BE2C (cell line): ENCODE measurements around the gene YIPF3.

Experiments used
- DNase-seq: peaks from one replicate; pipeline ENCODE4 v3.0.0-alpha.2; 2020
- H3K27me3 ChIP-seq: fragments of 250-450 bp; sonication (Bioruptor Pico); 2 replicates; pipeline ENCODE4 v1.5.1; 2020; ENCODE audit warnings: mild to moderate bottlenecking
- H3K36me3 ChIP-seq: fragments of 250-450 bp; sonication (Bioruptor Pico); 2 replicates; pipeline ENCODE4 v1.5.1; 2020; ENCODE audit warnings: mild to moderate bottlenecking
- H3K4me1 ChIP-seq: fragments of 250-450 bp; sonication (Bioruptor Pico); 2 replicates; pipeline ENCODE4 v1.5.1; 2020
- H3K4me3 ChIP-seq: 2 replicates; pipeline ENCODE4 v1.5.1; 2011; ENCODE audit warnings: low read depth, low read length
- H3K9me3 ChIP-seq: fragments of 250-450 bp; sonication (Bioruptor Pico); 2 replicates; pipeline ENCODE4 v1.5.1; 2020
- CTCF ChIP-seq: IDR thresholded peaks from 2 replicates; pipeline ENCODE4 v1.5.1; 2012; ENCODE audit warnings: mild to moderate bottlenecking, low read depth, low read length

YIPF3 gene

DNA sequence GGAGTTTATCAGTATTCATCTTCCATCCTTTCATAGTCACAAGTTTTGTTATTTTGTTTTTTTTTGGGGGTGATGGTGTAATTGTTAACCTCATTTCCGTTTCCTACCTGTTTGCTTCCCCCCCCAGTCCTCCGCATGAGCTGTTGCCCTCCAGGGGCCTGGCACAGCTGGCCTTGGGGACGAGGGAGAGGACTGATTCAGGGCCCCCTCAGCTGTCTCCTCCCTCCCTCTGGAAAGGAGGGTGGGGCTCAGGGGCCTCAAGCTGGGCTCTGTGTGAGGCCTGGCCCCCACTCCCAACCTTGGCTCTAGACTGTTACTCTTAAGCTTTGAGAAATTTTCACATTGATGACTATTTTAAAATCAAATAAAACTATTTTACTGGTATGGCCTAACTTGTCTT is 10.6 kb downstream of the YIPF3 start:
- DNase-seq = no peak
- Histone ChIP-seq H3K36me3 (peaks cover 12% of the 10 kb centered on the region), H3K9me3 (no peaks in the 10 kb centered on the region), H3K4me1 (no peaks in the 10 kb centered on the region), H3K4me3 (no peak overlapping the region), H3K27me3 (no peaks in the 10 kb centered on the region)
- TF ChIP-seq CTCF = no peak

DNA sequence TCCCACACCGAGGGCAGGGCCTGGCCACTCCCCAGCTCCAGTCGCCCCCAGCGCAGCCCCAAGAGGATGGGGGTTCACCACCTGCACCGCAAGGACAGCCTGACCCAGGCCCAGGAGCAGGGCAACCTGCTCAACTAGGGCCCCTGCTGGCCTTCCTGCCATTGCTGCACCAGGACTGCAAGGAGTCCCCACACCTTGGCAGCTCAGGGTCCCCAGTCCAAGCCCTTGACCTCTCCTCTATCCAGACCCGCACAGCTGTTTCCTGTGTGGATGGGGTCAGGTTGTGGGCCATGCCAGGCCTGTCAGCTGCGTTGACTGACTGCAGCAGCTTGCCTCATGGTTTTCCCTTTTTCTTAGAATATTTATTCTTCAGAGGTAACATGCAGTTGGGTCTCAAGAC is 11.0 kb downstream of the YIPF3 start:
- no peaks in the 10 kb centered on the region for H3K9me3 ChIP-seq
- H3K36me3 ChIP-seq = peaks cover 12% of the 10 kb centered on the region
- DNase-seq = no peak

DNA sequence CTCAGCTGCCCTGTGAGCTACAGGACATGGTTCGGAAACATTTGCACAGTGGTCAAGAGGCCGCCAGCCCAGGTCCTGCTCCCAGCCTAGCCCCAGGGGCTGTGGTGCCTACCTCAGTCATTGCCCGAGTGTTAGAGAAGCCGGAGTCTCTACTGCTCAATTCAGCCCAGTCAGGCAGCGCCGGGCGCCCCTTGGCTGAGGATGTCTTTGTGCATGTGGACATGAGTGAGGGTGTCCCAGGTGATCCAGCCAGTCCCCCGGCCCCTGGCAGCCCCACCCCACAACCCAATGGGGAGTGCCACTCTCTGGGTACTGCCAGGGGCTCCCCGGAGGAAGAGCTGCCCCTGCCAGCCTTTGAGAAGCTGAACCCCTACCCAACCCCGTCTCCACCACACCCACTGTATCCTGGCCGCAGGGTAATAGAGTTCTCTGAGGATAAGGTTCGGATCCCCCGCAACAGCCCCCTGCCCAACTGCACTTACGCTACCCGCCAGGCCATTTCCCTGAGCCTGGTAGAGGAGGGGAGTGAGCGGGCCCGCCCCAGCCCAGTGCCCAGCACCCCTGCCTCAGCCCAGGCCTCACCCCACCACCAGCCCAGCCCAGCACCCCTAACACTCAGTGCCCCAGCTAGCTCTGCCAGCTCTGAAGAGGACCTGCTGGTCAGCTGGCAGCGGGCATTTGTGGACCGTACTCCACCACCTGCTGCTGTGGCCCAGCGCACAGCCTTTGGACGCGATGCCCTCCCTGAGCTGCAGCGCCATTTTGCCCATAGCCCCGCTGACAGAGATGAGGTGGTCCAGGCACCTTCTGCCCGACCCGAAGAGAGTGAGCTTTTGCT is 11.8 kb downstream of the YIPF3 start:
- peaks cover 13% of the 10 kb centered on the region for H3K36me3 ChIP-seq
- no peaks in the 10 kb centered on the region for H3K9me3 ChIP-seq
- H3K4me3 ChIP-seq = no peak overlapping the region
- DNase-seq = no peak
- H3K4me1 ChIP-seq = no peaks in the 10 kb centered on the region
- no peak for TF ChIP-seq CTCF
- no peaks in the 10 kb centered on the region for H3K27me3 ChIP-seq

More for the DNA sequence above, 11.0 kb downstream of the YIPF3 start:
- Histone ChIP-seq H3K27me3 (no peaks in the 10 kb centered on the region), H3K4me3 (no peak overlapping the region), H3K4me1 (no peaks in the 10 kb centered on the region)
- TF ChIP-seq CTCF = 0 out of 2 replicates have a peak, but pooled peaks have one; percentile 5

- Histone ChIP-seq H3K36me3 (peaks cover 26% of the 10 kb centered on the region), H3K4me1 (no peaks in the 10 kb centered on the region), H3K27me3 (no peaks in the 10 kb centered on the region), H3K9me3 (no peaks in the 10 kb centered on the region), H3K4me3 (no peak overlapping the region)
- DNase-seq = no peak
- no peak for TF ChIP-seq CTCF
Measured at GRCh38 chr6:43503443-43503842, 13.3 kb downstream of the YIPF3 start.

DNA sequence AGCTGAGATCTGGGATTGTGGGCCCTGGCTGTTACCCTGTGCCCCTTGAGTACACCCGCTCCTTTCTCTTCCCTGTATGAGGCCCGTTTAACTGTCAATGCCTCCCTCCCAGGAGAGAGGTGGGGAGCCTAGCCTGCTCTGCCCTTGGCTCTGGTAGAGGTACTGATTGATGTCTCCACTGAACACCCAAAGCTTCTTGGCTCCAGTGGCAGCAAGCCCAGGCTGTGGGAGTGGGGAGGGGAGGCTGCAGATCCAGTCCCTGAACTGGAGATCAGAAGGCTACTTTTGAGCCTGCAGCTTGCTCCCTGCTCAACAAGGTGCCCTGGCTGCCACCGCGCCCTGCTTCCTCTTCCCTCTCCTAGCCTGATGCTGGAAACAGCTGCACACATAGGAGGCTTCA is 14.1 kb downstream of the YIPF3 start:
- Histone ChIP-seq H3K36me3 (peaks cover 30% of the 10 kb centered on the region), H3K4me1 (no peaks in the 10 kb centered on the region), H3K27me3 (no peaks in the 10 kb centered on the region), H3K4me3 (no peak overlapping the region), H3K9me3 (no peaks in the 10 kb centered on the region)
- no peak for DNase-seq
- TF ChIP-seq CTCF = no peak

DNA sequence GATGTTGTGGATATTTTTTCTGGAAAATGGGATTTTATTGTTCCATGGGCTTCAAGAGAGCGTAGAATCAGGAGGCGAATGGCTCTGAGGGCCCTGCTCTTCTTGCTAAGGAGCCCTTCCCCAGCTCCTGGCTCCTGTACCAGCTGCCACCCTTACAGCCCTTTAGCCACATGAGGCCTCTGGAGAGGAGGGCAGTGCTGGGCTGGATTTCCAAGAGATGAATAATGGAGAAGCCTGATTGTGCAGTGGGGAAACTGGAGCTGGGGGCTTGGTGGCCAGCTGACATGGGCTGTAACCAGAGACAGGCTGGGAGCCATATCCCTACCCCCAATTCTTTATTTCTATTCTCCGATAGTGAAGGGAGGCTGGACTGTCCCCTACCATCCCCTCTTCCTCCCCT is 15.8 kb downstream of the YIPF3 start:
- DNase-seq = no peak
- no peak for TF ChIP-seq CTCF
- H3K9me3 ChIP-seq = no peaks in the 10 kb centered on the region
- H3K36me3 ChIP-seq = peaks cover 33% of the 10 kb centered on the region
- no peaks in the 10 kb centered on the region for H3K27me3 ChIP-seq
- no peaks in the 10 kb centered on the region for H3K4me1 ChIP-seq
- no peak overlapping the region for H3K4me3 ChIP-seq
